HT1080 (cell line): ENCODE results near the gene SECISBP2L. TPM values are rescaled to one million over a fixed set of nuclear protein-coding genes. Genes with fewer than 3 reads are reported as not detected.

Experiments
- DNase-seq: peaks from one replicate; pipeline ENCODE4 v3.0.0-alpha.2; 2015; ENCODE audit warnings: low read depth
- total RNA-seq: library from RNA; depleted of rRNA; stranded (reverse); fragments of >200 nt; shearing (Covaris generic); gene quantifications from 2 replicates; pipeline ENCODE4 v1.2.3, GENCODE V29; 2014

SECISBP2L gene
- total RNA-seq, 1 experiment from 2014 or later = 10.0 TPM

DNA sequence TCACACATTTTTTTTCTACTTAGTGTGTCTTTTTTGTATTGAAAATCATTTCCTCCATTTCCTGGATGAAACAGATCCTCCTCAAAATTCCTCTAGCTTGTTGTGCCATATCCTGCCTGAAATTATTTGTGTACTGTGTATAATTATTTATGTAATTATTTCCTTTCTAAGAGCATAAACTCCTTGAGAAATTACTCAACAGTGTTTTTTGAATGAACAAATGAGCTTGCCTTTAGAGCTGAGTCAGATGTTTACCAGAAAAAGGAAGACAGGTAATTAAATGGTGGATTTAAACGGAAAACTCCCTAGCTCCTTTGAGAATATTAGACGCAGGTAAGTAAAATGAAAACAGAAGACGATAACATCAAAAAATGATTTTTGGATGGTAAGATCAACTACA, 13.2 kb upstream of the SECISBP2L start:
- DNase-seq = no peak

DNA sequence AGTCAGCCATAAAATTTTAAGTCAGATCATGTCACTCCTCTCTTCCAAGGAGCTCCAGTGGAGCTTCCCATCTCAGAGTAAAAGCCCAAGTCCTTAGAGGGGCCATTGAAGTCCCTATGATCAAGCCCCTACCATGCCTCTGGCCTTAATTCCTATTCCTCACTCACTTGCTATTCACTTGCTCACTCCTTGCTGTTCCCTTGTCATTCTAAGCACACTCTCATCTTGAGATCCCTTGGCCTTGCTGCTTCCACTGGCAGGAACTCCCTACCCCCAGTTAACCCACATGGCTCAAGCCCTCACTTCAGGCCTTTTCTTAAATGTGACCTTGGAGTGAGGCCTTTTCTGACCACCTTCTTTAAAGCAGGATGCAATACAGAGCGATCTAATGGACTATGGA, 12.3 kb upstream of the SECISBP2L start:
- DNase-seq = no peak

DNA sequence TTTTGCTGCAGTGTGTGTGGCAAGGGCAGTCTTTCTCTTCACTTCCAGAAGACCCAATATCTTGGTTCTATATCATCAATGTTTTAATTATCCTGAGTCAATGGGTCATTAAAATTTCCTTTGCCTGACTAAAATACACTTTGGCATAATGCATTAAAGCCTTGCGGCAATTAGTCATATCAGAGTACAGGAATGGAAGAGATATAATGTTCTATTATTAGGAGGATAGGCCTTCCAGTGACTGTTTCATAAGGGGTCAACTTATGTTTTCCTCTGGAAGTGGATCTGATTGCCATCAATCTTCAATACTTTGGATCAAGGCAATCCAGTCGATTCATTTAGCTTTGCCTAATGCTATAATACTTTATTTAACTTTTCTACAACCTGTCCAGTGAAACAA, 9.4 kb upstream of the SECISBP2L start:
- DNase-seq = no peak

DNA sequence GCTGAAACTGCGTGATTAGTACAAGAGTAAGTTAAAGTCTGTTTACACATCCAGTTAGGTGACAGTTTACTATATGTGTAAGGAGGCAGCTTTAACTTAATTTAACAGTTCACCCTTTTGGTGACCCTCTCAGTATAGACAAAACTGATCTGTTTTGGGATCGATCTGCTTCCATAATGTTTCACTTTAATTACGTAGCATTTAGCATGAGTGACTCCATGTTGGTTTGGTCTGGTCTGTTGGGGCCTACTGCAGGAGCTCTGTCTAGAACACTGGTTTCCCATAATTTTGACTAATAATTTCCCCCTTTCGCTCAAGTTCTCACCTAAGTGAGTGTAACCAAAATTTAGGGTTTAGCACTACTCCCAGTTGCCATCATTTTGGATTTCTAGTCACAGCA, 6.4 kb upstream of the SECISBP2L start:
- no peak for DNase-seq

DNA sequence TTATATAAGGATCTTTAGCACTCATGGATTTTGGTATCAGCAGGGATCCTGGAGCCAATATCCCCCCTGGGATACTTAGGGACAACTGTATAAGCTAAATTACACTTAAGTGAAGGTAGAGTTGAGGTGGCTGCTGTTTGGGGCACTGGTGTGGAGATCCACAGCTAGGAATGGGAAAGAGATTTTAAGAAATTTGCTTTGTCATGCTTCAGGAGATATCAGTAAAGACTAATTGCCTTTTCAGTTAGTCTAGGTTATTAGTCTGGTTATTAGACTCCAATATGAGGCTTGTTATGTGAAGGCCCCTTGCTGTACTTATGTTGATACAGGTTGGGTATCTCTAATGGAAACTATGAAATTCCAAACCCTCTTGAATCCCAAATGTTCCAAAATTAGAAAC, 1.2 kb upstream of the SECISBP2L start:
- no peak for DNase-seq

DNA sequence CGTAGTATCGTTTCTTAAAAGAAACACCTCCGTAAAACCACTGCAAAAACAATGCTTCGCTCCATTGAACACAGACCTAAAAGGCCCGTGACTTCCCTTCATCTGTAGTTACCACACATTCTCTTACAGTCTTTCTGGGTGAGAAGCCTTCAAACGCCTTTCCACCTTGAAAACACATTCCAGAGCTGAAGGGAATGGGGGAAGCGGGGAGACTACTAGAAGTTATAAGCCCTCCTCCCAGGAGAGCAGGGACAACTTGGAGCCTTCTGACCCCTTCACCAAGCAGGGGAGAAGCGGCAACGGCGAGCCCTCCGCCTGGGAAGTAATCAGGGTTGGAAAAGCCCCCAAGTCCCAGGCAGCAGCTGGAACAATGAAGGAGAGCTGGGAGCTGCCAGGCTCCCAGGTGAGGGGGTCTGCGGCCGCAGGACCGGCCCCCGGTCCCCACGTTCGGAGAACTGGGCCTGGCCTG, 461 bp downstream of the SECISBP2L start:
- DNase-seq = peak; percentile 30

DNA sequence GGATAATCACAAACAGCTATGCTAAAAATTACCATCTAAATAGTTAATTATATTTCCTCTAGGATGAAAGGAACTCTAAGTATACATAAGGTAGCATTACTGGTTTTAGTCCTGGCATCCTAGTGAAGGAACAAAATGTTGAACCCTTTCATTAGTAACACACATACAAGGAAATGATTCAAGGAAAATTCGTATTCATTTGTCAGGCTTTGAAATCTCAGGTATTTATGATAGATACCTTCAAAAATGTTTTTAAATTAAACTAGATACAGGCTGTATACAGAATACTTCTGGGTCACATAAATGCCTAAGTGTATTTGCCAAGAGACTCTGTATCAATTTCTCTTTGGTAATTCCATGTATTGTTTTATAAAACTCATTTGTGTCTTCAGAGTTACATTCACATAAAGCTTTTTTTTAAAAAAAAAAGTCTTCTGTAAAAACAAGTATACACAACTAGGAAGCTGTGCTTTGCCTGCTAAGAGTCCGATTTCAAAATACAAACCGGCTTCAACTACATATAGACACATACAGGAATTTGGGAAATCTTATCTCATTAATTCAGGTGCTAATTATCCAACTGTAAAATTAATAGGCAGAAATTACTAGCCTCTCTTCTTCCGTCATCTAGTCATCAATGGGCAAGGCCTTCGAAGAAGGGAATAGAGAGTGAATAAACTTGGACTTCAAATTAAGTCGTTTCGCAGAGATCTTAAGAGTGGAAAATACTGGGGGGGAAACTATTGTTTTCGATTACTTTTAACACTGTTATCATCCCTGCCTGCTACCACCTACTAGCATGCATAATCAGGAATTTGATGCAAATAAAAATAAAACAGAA, 1.3 kb downstream of the SECISBP2L start:
- no peak for DNase-seq

DNA sequence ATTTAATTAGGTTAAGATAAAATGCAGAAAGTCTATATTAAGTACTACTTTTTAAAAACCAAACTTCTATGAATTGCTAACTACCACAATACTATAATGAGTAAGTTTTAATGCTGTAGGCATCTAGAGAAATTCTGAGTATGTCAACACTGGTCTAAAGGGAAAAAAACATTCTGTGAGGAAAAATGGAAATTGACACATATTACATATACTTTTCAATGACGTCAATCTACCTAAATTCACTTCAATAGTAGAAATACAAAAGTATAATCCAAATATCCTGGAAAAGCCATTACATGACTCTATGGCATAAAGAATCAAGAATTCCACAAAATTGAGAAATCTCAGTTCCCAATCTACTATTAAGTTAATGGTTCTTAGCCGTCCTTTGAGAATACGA, 2.2 kb downstream of the SECISBP2L start:
- DNase-seq = no peak

DNA sequence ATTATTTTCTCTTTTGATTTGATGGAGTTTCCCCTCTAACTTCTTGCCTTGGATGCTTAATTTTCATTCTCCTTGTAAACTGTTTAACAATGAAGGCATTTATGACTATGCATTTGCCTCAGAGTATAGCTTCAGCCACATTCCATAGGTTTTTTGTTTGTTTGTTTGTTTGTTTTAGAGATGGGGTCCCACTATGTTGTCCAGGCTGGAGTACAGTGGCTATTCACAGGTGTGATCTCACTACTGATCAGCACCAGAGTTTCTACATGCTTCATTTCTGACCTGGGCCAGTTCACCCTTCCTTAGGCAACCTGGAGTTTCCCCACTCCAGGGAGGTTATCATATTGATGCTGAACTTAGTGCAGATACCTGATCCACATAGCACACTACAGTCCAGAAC, 4.1 kb downstream of the SECISBP2L start:
- no peak for DNase-seq

DNA sequence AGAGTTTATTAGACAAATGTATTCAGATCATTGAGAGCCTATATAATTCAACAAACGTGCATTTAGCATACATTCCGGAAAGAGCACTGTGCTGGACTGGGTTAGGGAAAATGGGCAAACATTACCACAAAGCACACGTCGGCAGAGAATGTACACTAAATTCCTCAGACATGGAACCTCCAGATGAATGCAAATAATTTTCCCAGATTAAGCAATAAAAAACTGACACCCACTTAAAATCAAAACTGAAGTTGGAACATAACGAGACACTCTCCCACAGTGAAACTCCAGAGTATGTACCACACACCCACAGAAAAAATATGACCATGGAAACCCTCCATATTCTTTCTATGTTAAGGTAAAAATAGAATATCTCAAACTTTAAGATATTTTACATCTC, 4.8 kb downstream of the SECISBP2L start:
- DNase-seq = no peak

DNA sequence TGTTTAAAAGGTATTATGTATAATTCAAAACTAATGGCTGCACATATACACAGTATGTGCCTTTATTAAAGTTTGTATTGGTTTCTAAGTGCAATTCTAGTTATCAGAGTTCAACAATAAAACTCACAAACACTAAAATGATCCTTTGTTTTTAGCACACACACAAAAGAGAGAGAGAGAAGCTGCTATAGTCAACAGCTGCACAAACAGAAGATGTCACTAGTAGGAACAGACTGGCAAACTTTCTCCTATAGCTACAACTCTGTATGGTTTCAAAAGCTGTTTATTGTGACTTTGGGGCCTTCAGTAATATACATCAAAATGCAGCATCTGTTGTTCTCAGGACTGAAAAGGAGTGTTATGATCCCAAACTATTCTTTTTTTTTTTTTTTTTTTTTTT, 6.1 kb downstream of the SECISBP2L start:
- DNase-seq = no peak

DNA sequence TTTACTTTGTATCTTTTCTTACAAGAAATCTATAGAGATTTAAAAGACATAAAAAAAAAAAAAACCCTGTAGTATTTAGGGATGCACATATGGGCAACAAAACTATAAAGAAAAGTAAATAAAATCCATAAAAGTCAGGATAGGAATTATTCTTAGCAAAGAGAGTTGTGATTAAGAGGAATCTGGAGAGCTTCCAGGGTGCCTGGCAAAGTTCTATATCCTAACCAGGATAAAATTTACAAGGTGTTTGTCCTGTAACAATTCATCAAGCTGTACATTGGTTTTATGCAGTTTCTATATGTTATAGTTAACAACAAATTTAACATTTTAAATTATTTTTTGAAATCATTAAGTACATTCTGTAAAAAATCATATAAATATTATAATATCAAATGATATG, 7.9 kb downstream of the SECISBP2L start:
- DNase-seq = no peak

DNA sequence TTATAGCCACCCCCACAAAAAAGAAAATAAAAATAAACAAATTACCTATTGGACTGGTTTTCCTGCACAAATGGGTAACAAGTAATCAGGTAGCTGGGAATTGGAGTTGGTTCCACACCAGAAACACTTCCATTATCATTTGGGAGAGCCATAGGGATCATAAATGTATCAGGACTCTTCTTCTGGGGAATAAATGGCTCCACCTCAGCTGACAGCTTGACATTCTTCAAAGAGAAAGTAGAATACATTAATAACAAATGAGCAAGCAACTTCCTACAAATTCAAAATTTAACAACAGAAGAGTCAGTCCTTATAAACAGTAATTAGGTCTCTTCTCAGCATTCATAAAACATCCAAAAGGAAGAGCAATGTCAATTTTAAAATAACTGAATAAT, 8.7 kb downstream of the SECISBP2L start:
- DNase-seq = no peak

DNA sequence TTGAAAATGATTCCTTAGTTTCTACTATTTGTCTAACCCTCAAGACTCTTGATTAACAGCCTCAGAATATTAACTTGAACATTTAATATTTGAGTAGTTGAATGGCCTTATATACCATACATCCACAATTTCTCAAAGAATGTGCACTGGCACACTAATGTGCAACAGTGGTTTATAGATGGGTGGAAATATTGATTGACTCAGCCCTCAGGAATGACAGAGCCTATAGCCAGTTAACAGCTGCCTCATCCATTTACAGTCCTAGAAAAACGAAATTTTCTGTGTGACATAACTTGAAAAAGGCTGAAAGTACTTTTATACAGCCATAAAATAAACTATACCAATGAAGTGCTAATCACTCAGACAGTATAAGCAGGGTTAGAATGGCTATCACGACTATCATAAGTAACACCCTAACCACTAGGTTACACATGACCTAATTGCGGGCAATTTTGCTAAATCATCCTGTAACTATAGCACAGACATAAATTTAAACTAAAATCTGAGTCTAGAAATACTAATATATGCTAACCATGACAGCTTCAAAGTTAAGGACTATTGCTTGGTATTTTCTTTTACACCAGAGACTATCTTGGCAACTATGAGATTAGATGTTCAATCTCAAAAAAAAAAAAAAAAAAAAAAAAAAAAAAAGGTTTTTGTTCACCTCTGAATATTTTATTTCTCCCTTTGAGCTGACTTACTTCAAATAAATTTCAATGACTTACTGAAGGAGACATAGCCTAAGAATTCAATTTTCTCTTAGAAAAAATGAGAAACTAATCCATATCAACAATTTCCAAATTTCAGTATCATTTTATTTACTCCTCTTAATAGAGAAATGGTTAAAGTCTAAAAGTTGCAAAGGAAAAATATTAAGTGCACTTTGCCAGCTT, 9.3 kb downstream of the SECISBP2L start:
- peak; percentile 63 for DNase-seq

DNA sequence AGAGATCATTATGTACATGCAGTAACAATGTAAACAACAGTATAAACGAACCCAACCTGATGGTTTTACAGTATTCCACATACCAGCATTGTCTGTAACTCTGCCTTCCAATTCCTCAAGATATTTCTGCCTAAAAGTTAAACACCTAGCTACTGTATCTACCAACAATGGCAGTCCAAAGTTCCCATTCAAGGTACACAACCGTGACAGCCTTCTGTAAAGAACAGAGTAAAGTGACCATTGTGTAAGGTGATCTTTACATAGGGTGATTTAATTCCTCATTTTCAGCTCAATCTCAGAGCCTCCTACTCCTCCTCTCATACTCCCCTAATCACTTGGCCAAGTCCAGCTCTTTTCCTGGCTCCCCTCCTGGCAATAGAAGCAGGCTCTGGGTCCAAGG, 10.4 kb downstream of the SECISBP2L start:
- DNase-seq = no peak

DNA sequence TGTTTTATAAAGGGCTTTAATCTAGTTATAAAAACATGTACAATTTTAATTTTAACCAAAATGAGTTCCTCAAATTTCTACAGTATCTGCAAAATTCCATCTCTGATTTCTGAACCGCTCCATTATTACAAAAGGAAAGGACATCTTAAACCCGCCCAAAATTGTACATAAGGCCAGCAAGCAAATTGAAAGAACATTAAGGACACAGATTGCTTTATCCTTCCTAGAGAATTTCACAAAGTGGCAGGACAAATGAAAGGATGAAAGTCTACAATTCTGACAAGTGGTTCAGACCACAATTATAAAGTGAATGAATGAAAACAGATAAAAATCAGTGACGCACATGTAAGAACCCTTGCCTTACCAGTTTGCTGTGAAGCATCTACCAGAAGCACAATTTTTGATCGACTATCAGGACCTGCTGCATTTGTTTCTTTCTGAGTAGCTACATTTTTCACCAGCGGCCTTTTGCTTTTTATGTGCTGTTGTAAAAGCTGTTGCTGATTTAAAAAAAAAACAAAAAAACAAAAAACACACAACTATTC, 13.6 kb downstream of the SECISBP2L start:
- no peak for DNase-seq

DNA sequence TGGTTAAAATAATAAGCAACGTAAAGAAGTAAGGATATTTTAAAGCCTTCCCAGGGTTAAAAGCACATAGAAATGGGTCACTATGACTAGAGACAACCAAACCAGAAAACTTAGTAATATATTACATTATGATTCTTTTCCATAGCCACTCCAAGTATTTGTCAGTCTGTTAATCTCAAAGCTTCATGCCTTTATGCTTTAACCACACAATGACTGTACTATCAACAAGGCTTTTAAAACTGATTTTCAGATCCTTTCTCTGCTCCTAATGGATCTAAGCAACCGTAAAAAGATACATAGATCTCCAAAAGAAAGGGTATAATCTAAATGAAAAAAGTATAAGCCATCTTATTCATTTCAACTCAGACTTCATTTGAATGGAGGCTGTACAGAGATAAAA, 14.4 kb downstream of the SECISBP2L start:
- no peak for DNase-seq

DNA sequence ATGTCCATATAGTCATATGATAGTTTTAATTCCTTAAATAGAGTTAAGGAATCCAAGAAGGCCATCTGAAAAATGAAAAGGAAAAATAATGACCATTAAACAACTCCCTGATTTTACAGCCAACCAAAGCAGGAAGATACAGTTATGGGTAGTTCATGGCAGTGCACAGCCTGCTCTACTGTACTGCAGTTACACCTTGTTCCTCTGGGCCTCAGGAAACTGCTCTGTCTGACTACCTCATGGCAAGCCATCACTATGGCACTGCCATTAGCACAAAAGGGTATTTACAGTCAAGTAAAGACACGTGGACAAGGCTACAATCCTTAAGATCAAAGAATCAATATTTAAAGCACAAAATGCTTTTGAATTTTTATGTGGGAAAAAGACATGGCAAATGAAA, 19.5 kb downstream of the SECISBP2L start:
- DNase-seq = no peak

DNA sequence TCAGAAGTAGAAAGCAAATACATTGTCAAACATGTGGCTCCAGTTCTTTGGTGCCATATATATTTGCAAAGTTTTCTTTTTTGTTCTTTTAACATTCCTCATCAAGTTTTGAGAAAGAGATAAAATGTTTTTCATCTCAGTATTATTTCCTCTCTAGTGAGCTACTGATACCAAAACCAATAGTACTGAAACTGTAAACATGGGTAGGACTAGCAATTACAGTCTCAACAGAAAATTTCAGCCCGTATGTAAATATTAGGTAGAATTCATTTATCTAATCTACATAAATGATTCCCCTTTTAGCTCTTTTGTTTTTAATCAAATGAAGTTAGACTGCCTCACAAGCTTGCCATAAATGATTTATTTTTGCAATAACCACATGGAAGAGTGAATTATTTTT, 21.4 kb downstream of the SECISBP2L start:
- DNase-seq = no peak

DNA sequence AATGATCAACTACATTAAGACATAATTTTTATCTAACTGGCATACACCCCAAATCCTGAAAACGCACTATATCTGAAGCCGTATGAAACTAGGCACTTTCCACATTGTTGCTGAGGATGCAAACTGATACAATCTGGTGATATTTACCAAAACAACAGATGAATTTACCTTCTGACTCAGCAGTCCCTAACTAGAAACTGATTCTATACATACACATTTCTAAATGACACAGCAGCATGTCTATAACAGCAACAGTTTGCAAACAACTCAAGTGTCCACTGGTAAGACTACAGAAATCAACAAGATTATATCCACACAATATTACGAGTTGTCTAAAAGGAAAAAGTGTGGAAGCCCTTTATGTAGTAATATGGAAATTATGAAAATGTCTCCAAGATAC, 22.9 kb downstream of the SECISBP2L start:
- no peak for DNase-seq

DNA sequence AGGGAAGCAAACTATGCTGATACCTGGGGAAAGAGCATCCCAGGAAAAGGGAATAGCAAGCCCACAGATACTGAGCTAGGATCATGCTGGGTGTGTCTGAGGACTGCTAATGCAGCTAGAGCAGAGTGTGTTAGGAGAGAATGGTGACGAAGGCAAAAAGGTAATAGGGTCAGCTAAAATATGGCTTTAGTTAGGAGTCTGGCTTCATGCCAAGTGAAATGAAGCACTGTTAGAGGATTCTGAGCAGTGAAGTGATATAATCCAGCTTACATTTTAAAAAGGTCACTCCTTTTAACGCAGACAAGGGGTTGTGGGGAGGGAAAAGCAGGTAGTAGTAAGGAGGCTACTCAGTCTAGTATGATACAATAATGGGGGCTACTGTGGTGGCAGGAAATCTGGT, 30.4 kb downstream of the SECISBP2L start:
- DNase-seq = no peak

DNA sequence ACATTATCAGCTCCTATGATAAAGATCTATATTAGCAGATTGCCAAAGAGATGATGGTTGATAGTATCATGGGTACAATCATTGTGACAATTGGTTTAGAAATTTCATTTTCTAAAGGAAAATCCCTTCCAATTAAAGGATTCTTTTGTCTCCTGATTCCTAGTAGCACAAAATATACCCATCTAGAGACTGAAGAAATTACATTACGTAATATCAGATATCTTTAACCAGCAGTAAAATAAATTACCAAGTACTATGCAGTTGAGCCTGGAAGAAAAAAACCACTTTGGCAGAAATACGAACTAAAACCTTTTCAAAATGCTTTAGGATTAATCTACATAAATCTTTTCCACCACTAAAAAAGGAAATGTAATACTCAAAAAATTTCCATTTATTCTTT, 46.9 kb downstream of the SECISBP2L start:
- no peak for DNase-seq
